ENCODE measurements around the gene ACOXL.
"Not testable (repeated sequence)": the region's sequence is repeated elsewhere in the genome, so short reads cannot be mapped to it uniquely, and the experiment has no call there.

The ACOXL gene

DNA sequence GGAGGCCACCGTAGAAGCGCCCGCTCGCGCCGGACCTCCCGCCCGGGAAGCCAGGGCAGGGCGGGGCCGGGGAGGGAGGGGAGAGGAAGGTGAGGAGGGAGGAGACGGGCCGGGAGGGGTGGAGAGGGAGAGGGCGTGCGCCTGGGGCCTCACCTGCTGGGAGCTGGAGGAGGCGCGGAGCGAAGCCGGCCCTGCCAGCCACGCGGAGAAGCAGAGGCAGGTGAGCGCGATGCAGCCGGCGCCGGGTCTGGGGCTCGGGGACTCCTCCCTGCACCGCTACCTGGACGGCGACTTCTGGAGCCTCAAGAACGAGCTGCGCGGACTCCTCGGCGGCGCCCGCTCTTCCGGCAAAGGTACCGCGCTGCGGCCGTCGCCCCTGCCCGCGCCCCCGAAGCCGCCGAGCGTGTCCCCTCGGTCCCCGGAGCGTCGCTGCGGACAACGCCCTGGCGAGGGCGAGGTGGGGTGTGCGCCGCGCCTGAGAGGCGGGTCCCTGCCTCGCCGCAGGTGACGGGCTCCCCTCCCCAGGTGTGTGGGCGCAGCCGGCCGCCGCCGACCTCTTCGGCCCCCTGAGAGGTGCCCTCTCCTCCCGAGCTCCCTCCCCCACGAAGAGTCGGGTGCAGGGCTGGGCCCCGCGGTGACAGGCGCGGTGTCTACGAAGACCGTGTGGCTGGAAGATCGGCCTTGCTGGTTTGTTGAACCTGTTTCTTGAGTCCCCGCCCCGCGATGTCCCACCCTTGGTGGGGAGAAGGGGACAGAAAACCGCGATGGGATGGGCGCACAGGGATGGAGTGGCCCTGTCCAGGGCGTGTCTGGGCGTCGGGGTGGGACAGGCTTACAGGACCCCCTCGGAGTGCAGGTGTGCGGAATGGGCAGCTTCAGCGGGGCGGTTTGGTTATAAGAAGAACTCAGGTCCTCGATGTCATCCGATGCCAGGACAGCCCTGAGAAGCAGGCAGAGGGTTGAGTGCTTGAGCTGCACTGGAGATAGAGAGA lies at the start of gene ACOXL:
ACOXL (plus strand) TSS at position 152 of the 992 bp plus-strand sequence. CDS start 35,817 bp downstream, outside the sequence.
- no peaks in the 10 kb centered on the region for H3K36me3 Mint-ChIP-seq
- H3K9me3 Mint-ChIP-seq, result peaks cover 7% of the 10 kb centered on the region

DNA sequence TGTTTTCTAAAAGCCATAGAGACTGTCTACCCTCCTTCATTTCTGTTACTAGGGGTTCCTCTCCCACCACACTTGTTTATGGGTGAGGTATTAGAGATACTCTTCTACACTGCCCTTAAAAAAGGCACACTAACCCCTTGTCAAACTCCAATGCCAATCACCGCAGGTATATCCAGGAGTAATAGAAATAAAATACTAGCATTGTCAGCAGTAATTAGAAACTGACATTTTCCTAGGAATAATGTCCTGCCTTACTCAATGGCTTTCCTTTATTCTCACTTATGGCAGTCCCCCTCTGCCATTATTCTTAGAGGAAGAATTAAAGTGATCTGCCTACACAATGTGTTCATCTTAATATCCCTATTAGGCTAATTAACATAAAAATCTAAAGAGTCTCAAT lies 49.5 kb upstream of the ACOXL start:
- H3K4me3 Mint-ChIP-seq, result no peak overlapping the region
- H3K4me1 Mint-ChIP-seq, result peaks cover 16% of the 10 kb centered on the region
- H3K9me3 Mint-ChIP-seq, result peaks cover 2% of the 10 kb centered on the region
- ATAC-seq, result no peak
- no peak overlapping the region for H3K27ac Mint-ChIP-seq
- peaks cover 6% of the 10 kb centered on the region for H3K27me3 Mint-ChIP-seq
- no peaks in the 10 kb centered on the region for H3K36me3 Mint-ChIP-seq

More for the DNA sequence above, at the start of gene ACOXL:
- H3K27ac Mint-ChIP-seq, result no peak within 1 kb of the TSS
- peak within 1 kb of the TSS; percentile 44 for H3K4me3 Mint-ChIP-seq
- no peak for ATAC-seq
- H3K4me1 Mint-ChIP-seq, result peaks cover 22% of the 10 kb centered on the region
- peaks cover 79% of the 10 kb centered on the region for H3K27me3 Mint-ChIP-seq

DNA sequence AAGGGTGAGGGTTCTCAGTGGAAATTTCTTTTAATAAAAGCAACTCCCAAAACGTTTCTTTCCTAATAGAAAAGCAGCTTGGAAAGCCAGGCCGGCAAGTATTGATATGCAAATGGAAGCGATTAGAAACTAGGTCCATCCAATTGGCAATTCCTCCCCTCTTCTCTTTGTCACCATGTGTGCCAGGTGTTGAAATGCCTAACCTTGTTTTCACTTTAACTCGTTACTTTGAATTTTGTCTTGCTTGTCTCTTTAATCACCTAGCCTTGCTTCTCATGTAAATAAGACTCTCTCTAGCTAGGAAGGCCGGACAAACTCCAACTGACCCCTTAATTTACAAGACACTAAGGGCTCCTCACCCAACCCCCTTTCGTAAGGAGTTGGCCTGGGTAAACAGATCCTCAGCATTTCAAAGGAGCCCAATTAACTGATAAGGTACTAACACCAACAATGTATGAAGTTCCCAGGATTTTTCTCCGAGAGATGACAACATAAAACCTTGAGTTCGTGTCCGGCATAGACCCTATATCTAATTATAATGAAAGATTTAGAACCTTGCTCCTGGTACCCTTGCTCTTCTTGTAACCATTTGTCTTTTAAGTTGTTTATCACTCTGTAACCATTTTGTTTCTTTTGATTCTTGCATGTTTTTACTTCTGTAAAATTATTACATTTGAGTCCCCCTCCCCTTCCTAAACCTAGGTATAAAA lies 44.4 kb upstream of the ACOXL start:
- not testable (repeated sequence) for ATAC-seq, H3K27ac Mint-ChIP-seq, H3K4me3 Mint-ChIP-seq, H3K9me3 Mint-ChIP-seq, H3K36me3 Mint-ChIP-seq, H3K4me1 Mint-ChIP-seq
- H3K27me3 Mint-ChIP-seq, result peaks cover 27% of the 10 kb centered on the region

DNA sequence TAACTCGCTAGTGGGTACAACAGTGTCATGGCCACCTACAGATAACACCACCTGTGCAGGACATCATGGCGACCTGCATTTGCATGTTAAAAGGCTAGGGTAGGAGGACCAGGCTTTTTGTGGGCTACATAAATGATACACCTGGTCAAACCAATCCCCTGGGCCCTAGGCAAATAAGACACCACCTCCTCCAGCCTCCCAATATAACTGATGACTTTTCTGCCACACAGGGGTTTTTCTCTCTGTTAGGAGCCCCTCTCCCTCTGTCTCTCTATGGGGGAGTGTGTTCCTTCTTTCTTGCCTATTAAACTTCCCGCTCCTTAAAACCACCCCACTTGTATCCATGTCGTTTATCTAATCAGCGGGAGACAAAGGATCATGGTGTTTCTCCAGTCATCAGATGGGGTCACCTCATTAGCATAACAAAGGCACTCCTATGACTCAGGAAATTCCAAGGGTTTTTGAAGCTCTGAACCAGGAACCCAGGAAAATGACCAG lies 43.7 kb upstream of the ACOXL start:
- peaks cover 3% of the 10 kb centered on the region for H3K9me3 Mint-ChIP-seq
- no peaks in the 10 kb centered on the region for H3K36me3 Mint-ChIP-seq
- no peak overlapping the region for H3K27ac Mint-ChIP-seq
- no peak for ATAC-seq
- no peaks in the 10 kb centered on the region for H3K4me1 Mint-ChIP-seq
- peaks cover 33% of the 10 kb centered on the region for H3K27me3 Mint-ChIP-seq
- no peak overlapping the region for H3K4me3 Mint-ChIP-seq

DNA sequence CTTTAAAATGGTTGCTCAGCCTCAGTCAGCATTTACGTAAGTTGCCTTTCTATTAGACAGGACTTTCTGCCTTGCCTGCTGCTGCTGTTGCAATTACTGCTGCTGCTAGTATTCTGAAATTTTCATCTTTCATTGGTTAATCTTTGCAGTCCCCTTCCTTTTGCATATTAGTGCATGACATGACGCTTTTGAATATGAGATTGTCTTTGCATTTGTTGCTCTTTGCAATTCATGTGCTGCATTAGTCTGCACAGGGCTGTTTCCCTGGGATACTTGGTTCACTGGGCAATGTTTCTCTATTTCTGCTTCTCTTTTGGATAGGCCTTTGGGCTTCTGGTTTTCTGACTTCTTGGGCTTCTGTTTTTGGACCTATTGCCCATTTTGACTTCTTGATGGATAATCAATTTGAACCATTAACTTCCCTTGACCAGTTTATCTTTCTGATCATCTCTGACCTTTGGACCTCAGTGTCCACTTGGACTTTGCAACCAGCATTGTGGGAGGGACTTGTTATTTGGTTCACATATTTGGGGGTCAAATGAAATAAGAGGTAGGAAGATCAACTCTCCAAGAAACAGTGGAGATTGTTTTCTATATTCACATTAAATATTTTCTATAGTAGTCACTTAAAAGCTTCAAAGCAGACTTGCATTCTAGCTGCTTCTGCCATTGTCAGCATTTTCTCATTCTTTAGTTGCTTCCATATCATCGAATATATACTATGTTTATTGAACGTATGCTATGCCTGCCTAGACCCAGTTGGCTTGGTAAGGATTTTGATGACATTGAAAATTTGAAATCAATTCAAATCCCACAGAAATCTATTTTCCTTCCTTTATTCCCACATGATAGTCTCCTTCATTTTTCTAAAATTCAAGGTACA lies 42.0 kb upstream of the ACOXL start:
- no peaks in the 10 kb centered on the region for H3K4me1 Mint-ChIP-seq
- no peak overlapping the region for H3K27ac Mint-ChIP-seq
- peaks cover 33% of the 10 kb centered on the region for H3K27me3 Mint-ChIP-seq
- no peaks in the 10 kb centered on the region for H3K36me3 Mint-ChIP-seq
- ATAC-seq, result no peak
- H3K9me3 Mint-ChIP-seq, result peaks cover 3% of the 10 kb centered on the region
- no peak overlapping the region for H3K4me3 Mint-ChIP-seq

DNA sequence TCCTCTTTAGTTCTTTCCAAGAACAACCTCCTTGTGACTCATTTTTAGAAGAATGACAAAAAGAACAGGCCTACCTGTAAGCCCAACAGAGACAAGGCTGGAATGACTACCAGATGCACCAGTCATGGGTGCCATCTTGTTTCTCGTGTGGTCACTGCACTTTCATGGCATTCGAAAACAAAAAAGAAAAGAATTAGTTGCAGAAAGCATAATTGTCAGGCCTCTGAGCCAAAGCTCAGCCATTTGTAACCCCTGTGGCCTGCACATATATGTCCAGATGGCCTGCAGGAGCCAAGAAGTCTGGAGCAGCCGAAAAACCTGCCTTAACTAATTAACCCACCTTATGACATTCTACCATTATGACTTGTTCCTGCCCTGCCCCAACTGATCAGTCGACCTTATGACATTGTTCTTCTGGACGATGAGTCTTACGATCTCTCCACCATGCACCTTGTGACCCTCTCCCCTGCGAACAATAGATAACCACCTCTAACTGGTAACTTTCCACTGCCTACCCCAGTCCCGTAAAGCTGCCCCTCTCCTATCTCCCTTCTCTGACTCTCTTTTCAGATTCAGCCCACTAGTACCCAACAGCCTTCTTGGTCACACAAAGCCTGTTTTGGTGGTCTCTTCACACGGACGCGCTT lies 40.6 kb upstream of the ACOXL start:
- Mint-ChIP-seq H3K36me3 (no peaks in the 10 kb centered on the region), H3K4me1 (no peaks in the 10 kb centered on the region), H3K4me3 (no peak overlapping the region), H3K9me3 (peaks cover 3% of the 10 kb centered on the region), H3K27ac (no peak overlapping the region), H3K27me3 (peaks cover 26% of the 10 kb centered on the region)
- no peak for ATAC-seq

DNA sequence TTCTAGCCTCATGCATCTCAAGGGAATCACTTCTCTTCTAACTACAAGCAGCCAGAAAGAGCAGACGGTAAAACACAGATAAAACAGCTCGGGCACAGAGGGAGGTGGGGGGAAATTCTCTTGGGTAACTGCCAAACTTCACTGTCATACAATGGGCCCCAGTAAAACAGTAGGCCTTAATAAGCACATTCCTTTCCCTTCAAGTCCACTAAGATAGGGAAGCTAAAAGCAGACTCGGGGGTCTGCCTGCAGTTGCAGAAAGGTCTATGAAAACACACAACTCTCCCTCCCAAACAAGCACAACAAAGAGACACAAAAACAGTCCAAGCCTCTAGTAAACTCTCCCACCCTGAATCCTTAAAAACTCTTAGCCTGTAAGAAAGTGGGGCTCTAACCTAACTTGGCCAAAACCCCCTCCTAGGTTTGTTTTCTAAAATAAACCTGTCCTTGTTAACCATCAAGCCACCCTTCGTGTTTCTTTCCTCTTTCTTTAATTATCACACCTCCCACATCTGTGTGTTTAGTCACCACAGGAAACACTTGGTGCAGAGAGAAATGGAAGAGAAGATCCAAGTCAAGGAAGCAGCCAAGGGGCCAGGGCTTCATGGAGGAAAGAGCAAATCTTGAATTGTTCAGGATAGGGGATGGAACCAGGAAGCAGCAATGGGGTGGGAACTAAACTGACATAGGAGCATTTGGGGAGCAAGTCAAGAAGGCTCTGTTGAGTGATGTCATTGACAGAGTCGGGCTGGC lies 37.1 kb upstream of the ACOXL start:
- H3K27ac Mint-ChIP-seq, H3K36me3 Mint-ChIP-seq, ATAC-seq, H3K9me3 Mint-ChIP-seq, H3K4me3 Mint-ChIP-seq, H3K4me1 Mint-ChIP-seq: not testable (repeated sequence)
- H3K27me3 Mint-ChIP-seq, result peaks cover 36% of the 10 kb centered on the region

DNA sequence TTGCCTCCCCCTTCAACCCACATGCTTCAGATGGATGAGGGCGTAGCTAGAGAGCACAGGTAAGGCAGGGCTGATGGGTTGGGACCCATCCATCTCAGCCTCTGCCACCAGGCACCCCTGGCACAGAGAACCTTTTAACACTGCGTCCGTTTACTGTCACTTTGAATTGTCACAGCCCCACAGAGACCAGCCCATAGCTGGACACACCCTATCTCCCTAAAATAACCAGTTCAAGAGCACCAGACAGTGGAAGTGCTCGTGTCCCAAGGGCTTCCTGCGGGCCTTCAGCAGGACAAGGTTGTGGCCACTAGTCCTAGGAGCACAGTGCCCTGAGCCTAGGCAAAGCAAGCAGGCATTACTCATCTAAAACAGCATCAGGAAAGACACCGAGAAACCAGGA lies 34.1 kb upstream of the ACOXL start:
- not testable (repeated sequence) for ATAC-seq, H3K27ac Mint-ChIP-seq, H3K36me3 Mint-ChIP-seq, H3K4me1 Mint-ChIP-seq, H3K4me3 Mint-ChIP-seq, H3K9me3 Mint-ChIP-seq
- peaks cover 12% of the 10 kb centered on the region for H3K27me3 Mint-ChIP-seq

DNA sequence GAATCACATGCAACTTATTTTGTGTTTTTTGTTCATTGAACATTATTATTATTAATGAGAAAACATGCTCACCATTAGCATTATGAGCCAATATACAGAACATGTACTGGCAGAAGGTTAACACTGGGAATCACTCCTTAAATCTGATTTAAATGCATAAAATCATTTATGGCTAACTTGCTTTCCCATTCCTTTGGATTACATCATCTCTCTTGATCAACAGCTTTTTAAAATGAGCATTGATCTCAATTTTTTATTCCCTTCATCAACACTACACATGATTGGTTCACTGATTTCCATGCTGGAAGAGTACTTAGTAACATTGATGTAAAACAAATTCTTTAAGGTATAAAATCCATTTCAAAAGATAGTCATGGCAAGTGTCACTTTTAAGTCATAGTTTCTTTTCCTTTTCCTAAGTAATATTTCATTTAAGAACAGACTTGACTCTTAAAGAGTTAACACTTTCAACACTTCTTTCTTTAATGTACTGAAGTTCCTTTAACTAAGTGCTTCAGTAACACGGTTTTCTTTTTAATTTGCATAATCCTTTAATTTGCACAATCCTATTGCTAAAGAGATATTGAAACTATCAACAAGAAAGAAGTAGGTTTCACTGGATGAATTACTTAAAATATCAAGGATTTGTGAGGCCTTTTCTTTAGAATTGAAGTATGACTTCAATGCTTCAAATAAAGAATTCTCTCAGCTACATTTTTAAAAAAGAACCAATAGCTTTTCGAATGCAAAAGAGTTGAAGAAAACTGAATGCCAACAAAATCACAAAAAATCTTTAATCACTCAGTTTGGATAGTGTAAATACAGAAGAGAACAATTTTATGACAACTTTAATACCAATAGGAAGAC lies 29.6 kb upstream of the ACOXL start:
- Mint-ChIP-seq H3K36me3 (no peaks in the 10 kb centered on the region), H3K9me3 (peaks cover 3% of the 10 kb centered on the region), H3K27ac (no peak overlapping the region), H3K27me3 (peaks cover 13% of the 10 kb centered on the region), H3K4me3 (no peak overlapping the region), H3K4me1 (no peaks in the 10 kb centered on the region)
- ATAC-seq, result no peak

DNA sequence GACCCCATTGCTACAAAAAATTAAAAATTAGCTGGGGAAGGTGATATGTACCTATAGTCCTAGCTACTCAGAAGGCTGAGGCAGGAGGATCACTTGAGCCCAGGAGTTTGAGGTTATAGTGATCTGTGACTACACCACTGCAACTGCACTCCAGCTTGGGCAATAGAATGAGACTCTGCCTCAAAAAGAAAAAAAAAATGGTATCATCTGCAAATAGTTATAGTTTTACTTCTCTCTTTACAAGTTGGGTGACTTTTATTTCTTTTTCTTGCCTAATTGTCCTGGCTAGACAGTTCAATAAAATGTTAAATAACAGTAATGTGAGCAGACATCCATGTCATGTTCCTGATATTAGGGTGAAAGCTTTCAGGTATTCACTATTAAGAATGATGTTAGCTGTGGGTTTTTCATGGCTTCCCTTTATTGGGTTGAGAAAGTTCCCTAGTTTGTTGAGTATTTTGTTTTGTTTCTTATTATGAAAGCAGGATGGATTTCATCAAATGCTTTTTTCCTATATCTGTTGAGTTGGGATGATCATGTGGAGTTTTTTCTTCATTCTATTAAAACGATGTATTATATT lies 24.9 kb upstream of the ACOXL start:
- H3K4me3 Mint-ChIP-seq, result no peak overlapping the region
- no peak for ATAC-seq
- no peak overlapping the region for H3K27ac Mint-ChIP-seq
- H3K9me3 Mint-ChIP-seq, result peaks cover 3% of the 10 kb centered on the region
- peaks cover 44% of the 10 kb centered on the region for H3K27me3 Mint-ChIP-seq
- H3K36me3 Mint-ChIP-seq, result no peaks in the 10 kb centered on the region
- no peaks in the 10 kb centered on the region for H3K4me1 Mint-ChIP-seq

DNA sequence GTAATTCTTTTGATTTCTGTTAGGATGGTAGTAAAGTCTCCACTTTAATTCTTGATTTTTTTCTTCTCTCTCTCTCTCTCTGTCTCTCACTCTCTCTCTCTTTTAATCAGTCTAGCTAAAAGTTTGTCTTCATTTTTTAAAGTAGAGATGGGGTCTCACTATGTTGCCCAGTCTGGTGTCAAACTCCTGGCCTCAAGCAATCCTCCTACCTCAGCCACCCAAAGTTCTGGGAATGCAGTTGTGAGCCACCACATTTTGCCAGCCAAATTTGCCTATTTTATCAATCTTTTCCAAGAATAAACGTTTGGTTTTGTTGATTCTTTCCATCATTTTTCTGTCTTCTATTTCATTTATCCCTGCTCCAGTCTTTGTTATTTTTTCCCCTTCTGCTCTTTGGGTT lies 23.9 kb upstream of the ACOXL start:
- H3K9me3 Mint-ChIP-seq, result peaks cover 3% of the 10 kb centered on the region
- H3K4me1 Mint-ChIP-seq, result no peaks in the 10 kb centered on the region

DNA sequence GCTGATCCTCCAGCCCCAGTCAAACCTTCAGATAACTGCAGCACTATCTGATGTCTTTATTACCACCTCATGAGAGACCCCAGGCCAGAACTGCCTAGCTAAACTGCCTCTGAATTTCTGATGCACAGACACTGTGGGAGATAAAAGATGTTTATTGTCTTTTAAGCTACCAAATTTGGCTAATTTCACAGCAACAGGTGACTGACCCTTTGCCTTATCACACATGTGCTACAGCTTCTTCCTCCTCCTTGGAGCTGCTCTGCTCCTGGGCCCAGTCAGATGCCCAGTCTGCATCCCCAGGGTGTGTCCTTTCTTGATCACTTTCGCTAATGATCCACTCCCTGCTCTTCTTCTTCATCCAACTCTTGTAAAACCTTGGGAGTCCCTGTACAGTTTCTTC lies 19.6 kb upstream of the ACOXL start:
- Mint-ChIP-seq H3K4me1 (no peaks in the 10 kb centered on the region), H3K36me3 (no peaks in the 10 kb centered on the region), H3K27me3 (peaks cover 88% of the 10 kb centered on the region), H3K4me3 (no peak overlapping the region), H3K27ac (no peak overlapping the region), H3K9me3 (no peaks in the 10 kb centered on the region)
- no peak for ATAC-seq

More for the DNA sequence above, 23.9 kb upstream of the ACOXL start:
- Mint-ChIP-seq H3K27ac (no peak overlapping the region), H3K27me3 (peaks cover 54% of the 10 kb centered on the region), H3K4me3 (no peak overlapping the region), H3K36me3 (no peaks in the 10 kb centered on the region)
- no peak for ATAC-seq
